HepG2 (cell line): ENCODE results near the gene DDX11.
"Not testable (repeated sequence)": the region's sequence is repeated elsewhere in the genome, so short reads cannot be mapped to it uniquely, and the experiment has no call there.

Experiments
- AFF4 ChIP-seq: sonication (generic); formaldehyde crosslinking; IDR thresholded peaks from 2 replicates; pipeline ENCODE4 v1.4.0; 2020; ENCODE audit warnings: missing genetic modification reagents
- CTCF ChIP-seq: sonication (generic); formaldehyde crosslinking; IDR thresholded peaks from 2 replicates; pipeline ENCODE4 v1.5.0; 2020; ENCODE audit warnings: mild to moderate bottlenecking, missing genetic modification reagents, moderate library complexity
- NFRKB ChIP-seq: fragments of 450-650 bp; IDR thresholded peaks from 2 replicates; pipeline ENCODE4 v1.6.1; 2017
- RAD21 ChIP-seq: fragments of 450-650 bp; formaldehyde crosslinking; IDR thresholded peaks from 2 replicates; pipeline ENCODE4 v1.5.0; 2020; ENCODE audit warnings: mild to moderate bottlenecking
- RAD51 ChIP-seq: fragments of 450-650 bp; IDR thresholded peaks from 2 replicates; pipeline ENCODE4 v1.6.1; 2016; ENCODE audit warnings: borderline replicate concordance
- RXRB ChIP-seq: IDR thresholded peaks from 2 replicates; pipeline ENCODE4 v1.6.1; 2016; ENCODE audit warnings: borderline replicate concordance, missing genetic modification reagents, missing compliant biosample characterization
- YY1 ChIP-seq: IDR thresholded peaks from 2 replicates; pipeline ENCODE4 v1.6.1; 2011; ENCODE audit warnings: low read length, low read depth, moderate library complexity, mild to moderate bottlenecking; ENCODE audit not compliant: insufficient read depth, insufficient replicate concordance
- ZNF251 ChIP-seq: sonication (generic); formaldehyde crosslinking; IDR thresholded peaks from 2 replicates; pipeline ENCODE4 v1.9.0; 2021; ENCODE audit warnings: mild to moderate bottlenecking, missing genetic modification reagents
- ZNF646 ChIP-seq: sonication (generic); formaldehyde crosslinking; IDR thresholded peaks from 2 replicates; pipeline ENCODE4 v1.9.0; 2021; ENCODE audit warnings: mild to moderate bottlenecking, missing genetic modification reagents
- TF ChIP-seq, protein P1 (sequence below): sonication (generic); formaldehyde crosslinking; conservative IDR thresholded peaks from 2 replicates; pipeline ENCODE4 v1.4.0; 2020; ENCODE audit warnings: missing genetic modification reagents

DNA sequence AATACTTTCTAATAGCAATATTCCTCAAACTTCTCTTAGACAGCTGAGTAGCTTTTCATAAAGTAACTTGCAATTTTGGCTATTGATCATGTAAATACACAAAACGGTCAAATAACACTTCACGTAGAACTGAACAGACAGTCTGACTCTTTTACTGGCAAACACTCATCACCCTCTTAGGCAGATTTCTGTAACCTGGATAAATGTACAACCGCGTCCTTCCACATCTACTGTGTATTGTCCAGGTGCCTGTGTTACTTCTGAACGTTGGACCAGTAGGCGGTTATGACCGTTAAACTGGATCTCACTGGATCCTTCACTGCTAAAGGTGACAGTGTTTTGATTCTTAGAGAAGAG, 43.2 kb downstream of the DDX11 start:
- TF ChIP-seq ZNF251; RAD21; AFF4; RXRB; ZNF646; RAD51; CTCF (CRISPR knock-in tag); NFRKB; YY1: not testable (repeated sequence)
- TF ChIP-seq, protein P1, sequence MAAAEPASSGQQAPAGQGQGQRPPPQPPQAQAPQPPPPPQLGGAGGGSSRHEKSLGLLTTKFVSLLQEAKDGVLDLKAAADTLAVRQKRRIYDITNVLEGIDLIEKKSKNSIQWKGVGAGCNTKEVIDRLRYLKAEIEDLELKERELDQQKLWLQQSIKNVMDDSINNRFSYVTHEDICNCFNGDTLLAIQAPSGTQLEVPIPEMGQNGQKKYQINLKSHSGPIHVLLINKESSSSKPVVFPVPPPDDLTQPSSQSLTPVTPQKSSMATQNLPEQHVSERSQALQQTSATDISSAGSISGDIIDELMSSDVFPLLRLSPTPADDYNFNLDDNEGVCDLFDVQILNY (CRISPR knock-in tag): not testable (repeated sequence)
